WERI-Rb-1 (cell line): ENCODE results near the gene SNCA.

Experiments
- DNase-seq: peaks from one replicate; pipeline ENCODE4 v3.0.0-alpha.2; 2020
- H3K27ac ChIP-seq: fragments of 250-450 bp; sonication (Bioruptor Pico); 2 replicates; pipeline ENCODE4 v1.5.1; 2020; ENCODE audit warnings: mild to moderate bottlenecking, moderate library complexity
- H3K27me3 ChIP-seq: fragments of 250-450 bp; sonication (Bioruptor Pico); 2 replicates; pipeline ENCODE4 v1.5.1; 2021; ENCODE audit warnings: mild to moderate bottlenecking, low read depth, moderate library complexity; ENCODE audit not compliant: insufficient read depth, severe bottlenecking
- H3K36me3 ChIP-seq: fragments of 250-450 bp; sonication (Bioruptor Pico); 2 replicates; pipeline ENCODE4 v1.5.1; 2020; ENCODE audit warnings: mild to moderate bottlenecking, moderate library complexity
- H3K4me3 ChIP-seq: 2 replicates; pipeline ENCODE4 v1.5.1; 2011; ENCODE audit warnings: low read depth, mild to moderate bottlenecking, control low read depth, low read length
- H3K9me3 ChIP-seq: fragments of 250-450 bp; sonication (Bioruptor Pico); 2 replicates; pipeline ENCODE4 v1.5.1; 2021; ENCODE audit warnings: mild to moderate bottlenecking, moderate library complexity; ENCODE audit not compliant: severe bottlenecking
- CTCF ChIP-seq: IDR thresholded peaks from 2 replicates; pipeline ENCODE4 v1.5.1; 2011; ENCODE audit warnings: low read depth, mild to moderate bottlenecking, control low read depth, inconsistent platforms, low read length

SNCA gene

GRCh38 chr4:89800012-89800516 lies 36.9 kb downstream of the SNCA start:
- Histone ChIP-seq H3K9me3 (no peaks in the 10 kb centered on the region), H3K4me3 (no peak overlapping the region), H3K36me3 (no peaks in the 10 kb centered on the region), H3K27me3 (no peaks in the 10 kb centered on the region), H3K27ac (no peak overlapping the region)
- no peak for DNase-seq
- TF ChIP-seq CTCF, result no peak

GRCh38 chr4:89799071-89799470 lies 37.9 kb downstream of the SNCA start:
- TF ChIP-seq CTCF, result no peak
- H3K27me3 ChIP-seq, result no peaks in the 10 kb centered on the region
- no peak for DNase-seq
- H3K36me3 ChIP-seq, result no peaks in the 10 kb centered on the region
- no peak overlapping the region for H3K4me3 ChIP-seq
- no peak overlapping the region for H3K27ac ChIP-seq
- no peaks in the 10 kb centered on the region for H3K9me3 ChIP-seq

- no peak for TF ChIP-seq CTCF
- H3K27ac ChIP-seq, result no peak overlapping the region
- no peaks in the 10 kb centered on the region for H3K36me3 ChIP-seq
- H3K27me3 ChIP-seq, result no peaks in the 10 kb centered on the region
- no peaks in the 10 kb centered on the region for H3K9me3 ChIP-seq
- DNase-seq, result no peak
- H3K4me3 ChIP-seq, result no peak overlapping the region
Observed at GRCh38 chr4:89797117-89797516, 39.8 kb downstream of the SNCA start.

GRCh38 chr4:89788206-89789072 lies 48.5 kb downstream of the SNCA start:
- Histone ChIP-seq H3K36me3 (no peaks in the 10 kb centered on the region), H3K27ac (no peak overlapping the region), H3K9me3 (no peaks in the 10 kb centered on the region), H3K4me3 (no peak overlapping the region), H3K27me3 (no peaks in the 10 kb centered on the region)
- DNase-seq, result no peak
- no peak for TF ChIP-seq CTCF

- H3K9me3 ChIP-seq, result no peaks in the 10 kb centered on the region
Observed at GRCh38 chr4:89784686-89785231, 52.2 kb downstream of the SNCA start.

More at GRCh38 chr4:89784686-89785231, 52.2 kb downstream of the SNCA start:
- Histone ChIP-seq H3K27ac (no peak overlapping the region), H3K4me3 (no peak overlapping the region), H3K27me3 (no peaks in the 10 kb centered on the region), H3K36me3 (no peaks in the 10 kb centered on the region)
- no peak for TF ChIP-seq CTCF
- no peak for DNase-seq
